Endothelial cell of umbilical vein (primary cell): ENCODE results near the gene PHAF1. TPM values are rescaled to one million over a fixed set of nuclear protein-coding genes. Genes with fewer than 3 reads are reported as not detected.

Experiments used
- BruUV-seq: library from RNA; stranded (reverse); fragments of 400-500 nt; replicated peaks from 2 replicates; lab custom pipeline; 2021; lab: Mats Ljungman, UMichigan
- CTCF ChIA-PET: fragments of 300-600, 350-600 bp; sonication (Branson Sonifier 250); formaldehyde crosslinking; loops from one replicate; lab custom pipeline; 2021; ENCODE audit warnings: antibody characterized with exemption, inconsistent platforms; lab: Charles Lee
- POLR2A ChIA-PET: fragments of 300-600, 350-600 bp; sonication (Branson Sonifier 250); formaldehyde crosslinking; loops from one replicate; lab custom pipeline; 2021; ENCODE audit warnings: antibody characterized with exemption, inconsistent platforms; lab: Charles Lee
- DNase-seq: peaks from one replicate; pipeline ENCODE4 v3.0.0-alpha.2; 2011; ENCODE audit warnings: low read depth, low spot score
- FAIRE-seq: peaks from 2 replicates; lab custom pipeline; 2011; peaks lifted over from hg19 to GRCh38; lab: Jason Lieb, UNC
- H2AFZ ChIP-seq: 2 replicates; pipeline ENCODE4 v1.6.0; 2012; ENCODE audit warnings: low read depth, low read length, control low read depth, inconsistent platforms
- H3K27ac ChIP-seq: 2 replicates; pipeline ENCODE4 v1.5.1; 2011; ENCODE audit warnings: low read depth, mild to moderate bottlenecking, control low read depth, low read length, moderate library complexity; ENCODE audit not compliant: insufficient read depth
- H3K27me3 ChIP-seq, 2 experiments: 2 replicates each; pipeline versions ENCODE4 v1.6.0 to v1.6.1; 2011; ENCODE audit warnings: low read length in 2 of 2, mixed read lengths in 1 of 2; ENCODE audit not compliant: control insufficient read depth in 2 of 2, insufficient read depth in 2 of 2
- H3K36me3 ChIP-seq, 2 experiments: 2 replicates in 1 of 2; 3 replicates in 1 of 2; pipeline ENCODE4 v1.5.1; 2011; ENCODE audit warnings: low read length in 2 of 2, mild to moderate bottlenecking in 1 of 2, moderate library complexity in 1 of 2; ENCODE audit not compliant: control insufficient read depth in 2 of 2, insufficient read depth in 2 of 2; ENCODE audit errors: extremely low read depth in 1 of 2
- H3K4me1 ChIP-seq: 3 replicates; pipeline ENCODE4 v1.5.1; 2011; ENCODE audit warnings: mild to moderate bottlenecking, low read length; ENCODE audit not compliant: control insufficient read depth, insufficient read depth; ENCODE audit errors: extremely low read depth
- H3K4me2 ChIP-seq: 2 replicates; pipeline ENCODE4 v1.6.1; 2011; ENCODE audit warnings: low read length, control low read depth, mixed read lengths; ENCODE audit not compliant: insufficient read depth
- H3K4me3 ChIP-seq, 3 experiments: fragments of 200-600 bp in 1 of 3; sonication (generic), shearing (Covaris generic) in 1 of 3; replicated peaks in 1 of 3; 2 replicates each; pipeline ENCODE4 v1.5.1; 2011 to 2016; ENCODE audit warnings: control low read depth in 3 of 3, low read length in 3 of 3, mild to moderate bottlenecking in 2 of 3, inconsistent platforms in 1 of 3, low read depth in 1 of 3, moderate library complexity in 1 of 3; ENCODE audit not compliant: insufficient read depth in 1 of 3
- H3K79me2 ChIP-seq: 2 replicates; pipeline ENCODE4 v1.6.0; 2012; ENCODE audit warnings: low read length, inconsistent platforms; ENCODE audit not compliant: control insufficient read depth, insufficient read depth
- H3K9ac ChIP-seq: replicated peaks from 2 replicates; pipeline ENCODE3; 2011; ENCODE audit warnings: low read length, control low read depth; ENCODE audit not compliant: insufficient read depth; ENCODE audit errors: extremely low read depth
- H3K9me1 ChIP-seq: replicated peaks from 3 replicates; pipeline ENCODE4 v1.6.0; 2011; ENCODE audit warnings: mild to moderate bottlenecking, low read length; ENCODE audit not compliant: control insufficient read depth, insufficient read depth; ENCODE audit errors: extremely low read depth
- H3K9me3 ChIP-seq: replicated peaks from 2 replicates; pipeline ENCODE4 v1.5.1; 2012; ENCODE audit warnings: low read length, inconsistent platforms; ENCODE audit not compliant: control insufficient read depth, insufficient read depth
- H4K20me1 ChIP-seq: replicated peaks from 2 replicates; pipeline ENCODE3; 2011; ENCODE audit warnings: mild to moderate bottlenecking, low read length; ENCODE audit not compliant: control insufficient read depth, insufficient read depth; ENCODE audit errors: extremely low read depth
- CTCF ChIP-seq, 2 donors: IDR thresholded peaks; 1 replicate in 1 of 2; 2 replicates in 1 of 2; pipeline ENCODE4 v1.5.1; 2011; ENCODE audit warnings: low read length in 2 of 2, mild to moderate bottlenecking in 2 of 2, moderate library complexity in 2 of 2, control low read depth in 1 of 2, inconsistent platforms in 1 of 2, low read depth in 1 of 2; ENCODE audit not compliant: insufficient read depth in 1 of 2; ENCODE audit errors: extremely low read depth in 1 of 2
- FOS ChIP-seq: IDR thresholded peaks from 2 replicates; pipeline ENCODE4 v1.6.1; 2011; ENCODE audit warnings: mild to moderate bottlenecking, low read length, moderate library complexity, borderline replicate concordance; ENCODE audit not compliant: insufficient read depth
- GATA2 ChIP-seq: IDR thresholded peaks from 2 replicates; pipeline ENCODE4 v1.7.0; 2011; ENCODE audit warnings: low read depth, mild to moderate bottlenecking, moderate library complexity, mixed read lengths, low read length; ENCODE audit not compliant: insufficient read length, insufficient read depth
- MYC ChIP-seq: IDR thresholded peaks from one replicate; pipeline ENCODE4 v1.6.1; 2011; ENCODE audit warnings: mild to moderate bottlenecking, low read depth, low read length
- POLR2A ChIP-seq: IDR thresholded peaks from 2 replicates; pipeline ENCODE4 v1.6.1; 2012; ENCODE audit warnings: low read depth, mild to moderate bottlenecking, control low read depth, low read length
- POLR2AphosphoS5 ChIP-seq: IDR thresholded peaks from 2 replicates; pipeline ENCODE4 v1.6.1; 2012; ENCODE audit warnings: low read depth, mild to moderate bottlenecking, control low read depth, low read length, moderate library complexity; ENCODE audit not compliant: insufficient read depth
- dilution Hi-C: fragments of 300-500 bp; cut with MboI; formaldehyde crosslinking; loops from one replicate; pipeline ENCODE4 v1.15.0; 2019; ENCODE audit warnings: low sequenced_read_pairs; ENCODE audit not compliant: extremely low pct_ligation_motif_present
- intact Hi-C: fragments of 100-400 bp; cut with micrococcal nuclease; formaldehyde crosslinking; loops from one replicate; pipeline ENCODE4 v1.10.0; 2022
- polyA plus RNA-seq, 4 experiments: library from polyadenylated mRNA; depleted of rRNA in 3 of 4; stranded (reverse) in 3 of 4; unstranded in 1 of 4; fragments of >200 nt; gene quantifications; 2 replicates each; pipeline versions ENCODE4 v1.2.1 to v1.2.3, GENCODE V29; 2011 to 2012; ENCODE audit warnings: missing spikeins in 1 of 4
- total RNA-seq: library from RNA; stranded (reverse); gene quantifications from 2 replicates; pipeline ENCODE4 v1.2.3, GENCODE V29; 2021
- TF ChIP-seq, protein P1 (sequence below): IDR thresholded peaks from 2 replicates; pipeline ENCODE4 v1.6.1; 2011; ENCODE audit not compliant: insufficient read depth, insufficient read length

The PHAF1 gene
- total and polyA plus RNA-seq, 2 donors (not counting 3 experiments of a cell fraction or from before 2014, with no cell fraction given): 18.5 to 21.9 TPM

DNA sequence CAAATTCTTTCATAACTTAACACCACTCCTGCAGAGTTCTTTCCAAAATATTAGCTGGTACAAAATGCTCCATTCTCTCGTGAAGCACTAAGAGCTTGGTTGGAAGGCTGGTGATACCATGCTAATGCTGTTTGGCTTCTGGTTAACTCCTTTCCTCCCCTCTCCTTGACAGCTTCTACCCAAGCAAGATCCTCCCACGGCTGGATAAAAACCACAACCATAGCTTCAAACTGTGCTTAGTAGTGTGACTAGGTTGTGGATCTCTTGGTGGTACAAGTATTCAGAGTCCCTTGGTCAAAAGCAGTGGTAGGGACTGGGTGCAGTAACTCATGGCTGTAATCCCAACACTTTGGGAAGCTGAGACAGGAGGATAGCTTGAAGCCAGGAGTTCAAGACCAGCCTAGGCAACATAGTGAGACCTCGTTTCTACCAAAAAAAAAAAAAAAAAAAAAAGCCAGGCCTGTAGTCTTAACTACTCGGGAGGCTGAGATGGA, 2.3 kb downstream of the PHAF1 start:
- no peak overlapping the region for H3K4me3 ChIP-seq
- intact Hi-C loops (no loop called here), dilution Hi-C loops (no loop called here)
- TF ChIP-seq GATA2: no peak
- TF ChIP-seq MYC: no peak
- peaks cover 10% of the 10 kb centered on the region for H3K4me1 ChIP-seq
- H4K20me1 ChIP-seq: no peaks in the 10 kb centered on the region
- DNase-seq: no peak
- H3K79me2 ChIP-seq: peaks cover 40% of the 10 kb centered on the region
- no peak overlapping the region for H3K9ac ChIP-seq
- FAIRE-seq: no peak
- H3K27me3 ChIP-seq: no peaks in the 10 kb centered on the region
- CTCF ChIA-PET: interaction anchor here (0.7 to 1.1 kb wide), 3 partner anchors 43 to 158 kb away, joined by 3 to 4 read pairs (median 3); no protein-coding TSS in a partner anchor
- POLR2A ChIA-PET: no interaction called here
- no TSS peak for BruUV-seq
- H2AFZ ChIP-seq: no peak overlapping the region
- H3K27ac ChIP-seq: no peak overlapping the region
- H3K9me3 ChIP-seq: no peaks in the 10 kb centered on the region
- no peak overlapping the region for H3K4me2 ChIP-seq
- H3K36me3 ChIP-seq: no peaks in the 10 kb centered on the region
- no peaks in the 10 kb centered on the region for H3K9me1 ChIP-seq

- intact Hi-C loops (no loop called here), dilution Hi-C loops (no loop called here)
- TF ChIP-seq CTCF (IDR thresholded peaks at IDR 0.05; ENCODE audit: extremely low read depth in 1 of 2, insufficient read depth in 1 of 2, low read depth in 1 of 2, low read length in 2 of 2) (no peak), POLR2AphosphoS5 (no peak), MYC (no peak), POLR2A (no peak), FOS (no peak), GATA2 (no peak)
- TF ChIP-seq, protein P1, sequence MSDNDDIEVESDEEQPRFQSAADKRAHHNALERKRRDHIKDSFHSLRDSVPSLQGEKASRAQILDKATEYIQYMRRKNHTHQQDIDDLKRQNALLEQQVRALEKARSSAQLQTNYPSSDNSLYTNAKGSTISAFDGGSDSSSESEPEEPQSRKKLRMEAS: no peak
- no peak overlapping the region for H2AFZ ChIP-seq
- CTCF ChIA-PET: interaction anchor here (0.7 to 1.0 kb wide), 3 partner anchors 26 to 42 kb away, joined by 3 to 4 read pairs (median 3); no protein-coding TSS in a partner anchor
- no TSS peak for BruUV-seq
- no peaks in the 10 kb centered on the region for H3K9me3 ChIP-seq
- H3K9me1 ChIP-seq: no peaks in the 10 kb centered on the region
- no peaks in the 10 kb centered on the region for H4K20me1 ChIP-seq
- DNase-seq (peak; percentile 7), FAIRE-seq (peak; percentile 21)
- peaks cover 10% of the 10 kb centered on the region for H3K4me1 ChIP-seq
- H3K4me3 ChIP-seq: no peak overlapping the region
- H3K79me2 ChIP-seq: peaks cover 40% of the 10 kb centered on the region
- no peaks in the 10 kb centered on the region for H3K36me3 ChIP-seq
- H3K27ac ChIP-seq: no peak overlapping the region
- no peak overlapping the region for H3K9ac ChIP-seq
- POLR2A ChIA-PET: no interaction called here
- H3K27me3 ChIP-seq: no peaks in the 10 kb centered on the region
- H3K4me2 ChIP-seq: no peak overlapping the region
These were observed 3.1 kb downstream of the PHAF1 start for GRCh38 chr16:67112591-67113399.
